Gastrocnemius medialis (tissue), 4 donors: ENCODE measurements around the gene FKBP7.

ENCODE experiments used
- POLR2A ChIP-seq, 2 donors: fragments of 450-650 bp; IDR thresholded peaks; one replicate each; pipeline ENCODE4 v1.6.1; 2017; ENCODE audit warnings: antibody characterized with exemption in 2 of 2, mild to moderate bottlenecking in 2 of 2, moderate library complexity in 2 of 2
- TF ChIP-seq, protein P1 (sequence below), 5 experiments: fragments of 450-650 bp in 3 of 5; fragments of 200-600 bp in 2 of 5; sonication (generic) in 2 of 5; IDR thresholded peaks in 4 of 5; conservative IDR thresholded peaks in 1 of 5; 1 replicate in 4 of 5; 2 replicates in 1 of 5; pipeline ENCODE4 v1.5.1; 2016 to 2019; ENCODE audit warnings: antibody characterized with exemption in 5 of 5, mild to moderate bottlenecking in 3 of 5, moderate library complexity in 3 of 5

DNA sequence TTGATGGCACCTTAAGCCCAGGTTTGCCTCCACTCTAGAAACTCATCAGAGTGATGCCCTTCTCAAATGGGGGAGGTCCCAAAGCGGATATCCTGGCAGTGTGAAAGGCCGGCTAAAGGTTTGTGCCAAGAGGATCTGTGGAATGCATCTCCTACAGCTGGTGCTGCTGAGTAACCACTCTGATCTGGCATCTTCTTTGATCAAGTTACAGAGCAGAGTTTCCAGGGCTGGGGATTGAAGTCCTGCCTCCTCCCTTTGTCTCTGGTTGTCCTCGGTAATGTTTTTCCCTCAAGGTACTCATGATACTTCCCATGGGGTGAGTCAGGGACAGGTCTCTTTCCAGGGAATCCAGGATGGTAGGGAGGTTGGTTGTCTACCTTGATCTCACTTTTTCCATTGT lies 52.0 kb downstream of the FKBP7 start:
- TF ChIP-seq, protein P1, sequence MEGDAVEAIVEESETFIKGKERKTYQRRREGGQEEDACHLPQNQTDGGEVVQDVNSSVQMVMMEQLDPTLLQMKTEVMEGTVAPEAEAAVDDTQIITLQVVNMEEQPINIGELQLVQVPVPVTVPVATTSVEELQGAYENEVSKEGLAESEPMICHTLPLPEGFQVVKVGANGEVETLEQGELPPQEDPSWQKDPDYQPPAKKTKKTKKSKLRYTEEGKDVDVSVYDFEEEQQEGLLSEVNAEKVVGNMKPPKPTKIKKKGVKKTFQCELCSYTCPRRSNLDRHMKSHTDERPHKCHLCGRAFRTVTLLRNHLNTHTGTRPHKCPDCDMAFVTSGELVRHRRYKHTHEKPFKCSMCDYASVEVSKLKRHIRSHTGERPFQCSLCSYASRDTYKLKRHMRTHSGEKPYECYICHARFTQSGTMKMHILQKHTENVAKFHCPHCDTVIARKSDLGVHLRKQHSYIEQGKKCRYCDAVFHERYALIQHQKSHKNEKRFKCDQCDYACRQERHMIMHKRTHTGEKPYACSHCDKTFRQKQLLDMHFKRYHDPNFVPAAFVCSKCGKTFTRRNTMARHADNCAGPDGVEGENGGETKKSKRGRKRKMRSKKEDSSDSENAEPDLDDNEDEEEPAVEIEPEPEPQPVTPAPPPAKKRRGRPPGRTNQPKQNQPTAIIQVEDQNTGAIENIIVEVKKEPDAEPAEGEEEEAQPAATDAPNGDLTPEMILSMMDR (IDR thresholded peaks at IDR 0.05 in 4 of 5, conservative IDR thresholded peaks at IDR 0.05 in 1 of 5) = no peak
- TF ChIP-seq POLR2A (IDR thresholded peaks at IDR 0.05) = no peak
